Body of pancreas (tissue), 4 donors: ENCODE data around the gene SCN5A.

Experiments used
- CTCF ChIP-seq, 7 experiments: fragments of 450-650 bp in 4 of 7; fragments of 200-600 bp in 3 of 7; sonication (generic) in 3 of 7; IDR thresholded peaks; one replicate each; pipeline ENCODE4 v1.5.1; 2016 to 2019; ENCODE audit warnings: antibody characterized with exemption in 7 of 7
- POLR2A ChIP-seq, 3 donors: fragments of 450-650 bp; IDR thresholded peaks; one replicate each; pipeline ENCODE4 v1.6.1; 2016; ENCODE audit warnings: antibody characterized with exemption in 3 of 3, mild to moderate bottlenecking in 2 of 3

- TF ChIP-seq CTCF (IDR thresholded peaks at IDR 0.05), result no peak
- TF ChIP-seq POLR2A (IDR thresholded peaks at IDR 0.05), result no peak
These were observed 115.3 kb downstream of the SCN5A start for GRCh38 chr3:38534180-38534579.
